ENCODE results near the gene NHLRC1. TPM values are rescaled to one million over a fixed set of nuclear protein-coding genes. Genes with fewer than 3 reads are reported as not detected.
A peak's percentile ranks its signal among the peaks of the same experiment; 100 is the strongest.

NHLRC1 gene
- total and polyA plus RNA-seq, 2 of the 13 experiments (the other 11 are each of a cell fraction or from before 2014, with no cell fraction given): 0.04 to 0.11 TPM

DNA sequence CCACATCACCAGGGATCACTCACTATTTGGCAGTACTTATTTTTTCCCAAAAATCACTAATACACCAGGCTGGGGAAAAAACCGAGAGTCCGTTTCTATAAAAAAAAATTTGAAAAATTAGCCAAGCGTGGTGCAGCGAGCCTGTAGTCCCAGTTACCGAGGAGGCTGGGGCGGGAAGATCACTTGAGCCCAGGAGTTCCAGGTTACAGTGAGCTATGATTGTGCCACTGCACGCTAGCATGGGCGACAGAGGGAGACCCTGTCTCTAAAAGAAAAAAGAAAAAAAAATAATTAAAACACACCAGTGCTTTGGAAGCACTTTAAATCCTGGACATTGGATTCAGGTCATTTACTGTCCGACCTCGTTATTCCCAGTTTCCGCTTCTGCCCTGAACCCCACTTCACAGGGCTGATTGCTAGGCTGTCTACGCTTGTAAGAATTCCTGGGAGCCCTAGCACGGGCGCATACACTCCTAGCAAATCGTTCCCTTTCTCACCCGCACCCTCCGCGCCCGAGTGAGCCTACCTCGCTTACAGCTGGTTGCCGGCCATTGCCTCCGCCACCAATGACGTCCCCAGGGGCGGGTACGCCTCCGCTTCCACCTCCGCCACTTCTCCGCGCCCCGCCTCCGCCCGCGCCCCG is 32.2 kb upstream of the NHLRC1 start, which contains the start of gene TPMT (continued):
- TF ChIP-seq, protein P1, sequence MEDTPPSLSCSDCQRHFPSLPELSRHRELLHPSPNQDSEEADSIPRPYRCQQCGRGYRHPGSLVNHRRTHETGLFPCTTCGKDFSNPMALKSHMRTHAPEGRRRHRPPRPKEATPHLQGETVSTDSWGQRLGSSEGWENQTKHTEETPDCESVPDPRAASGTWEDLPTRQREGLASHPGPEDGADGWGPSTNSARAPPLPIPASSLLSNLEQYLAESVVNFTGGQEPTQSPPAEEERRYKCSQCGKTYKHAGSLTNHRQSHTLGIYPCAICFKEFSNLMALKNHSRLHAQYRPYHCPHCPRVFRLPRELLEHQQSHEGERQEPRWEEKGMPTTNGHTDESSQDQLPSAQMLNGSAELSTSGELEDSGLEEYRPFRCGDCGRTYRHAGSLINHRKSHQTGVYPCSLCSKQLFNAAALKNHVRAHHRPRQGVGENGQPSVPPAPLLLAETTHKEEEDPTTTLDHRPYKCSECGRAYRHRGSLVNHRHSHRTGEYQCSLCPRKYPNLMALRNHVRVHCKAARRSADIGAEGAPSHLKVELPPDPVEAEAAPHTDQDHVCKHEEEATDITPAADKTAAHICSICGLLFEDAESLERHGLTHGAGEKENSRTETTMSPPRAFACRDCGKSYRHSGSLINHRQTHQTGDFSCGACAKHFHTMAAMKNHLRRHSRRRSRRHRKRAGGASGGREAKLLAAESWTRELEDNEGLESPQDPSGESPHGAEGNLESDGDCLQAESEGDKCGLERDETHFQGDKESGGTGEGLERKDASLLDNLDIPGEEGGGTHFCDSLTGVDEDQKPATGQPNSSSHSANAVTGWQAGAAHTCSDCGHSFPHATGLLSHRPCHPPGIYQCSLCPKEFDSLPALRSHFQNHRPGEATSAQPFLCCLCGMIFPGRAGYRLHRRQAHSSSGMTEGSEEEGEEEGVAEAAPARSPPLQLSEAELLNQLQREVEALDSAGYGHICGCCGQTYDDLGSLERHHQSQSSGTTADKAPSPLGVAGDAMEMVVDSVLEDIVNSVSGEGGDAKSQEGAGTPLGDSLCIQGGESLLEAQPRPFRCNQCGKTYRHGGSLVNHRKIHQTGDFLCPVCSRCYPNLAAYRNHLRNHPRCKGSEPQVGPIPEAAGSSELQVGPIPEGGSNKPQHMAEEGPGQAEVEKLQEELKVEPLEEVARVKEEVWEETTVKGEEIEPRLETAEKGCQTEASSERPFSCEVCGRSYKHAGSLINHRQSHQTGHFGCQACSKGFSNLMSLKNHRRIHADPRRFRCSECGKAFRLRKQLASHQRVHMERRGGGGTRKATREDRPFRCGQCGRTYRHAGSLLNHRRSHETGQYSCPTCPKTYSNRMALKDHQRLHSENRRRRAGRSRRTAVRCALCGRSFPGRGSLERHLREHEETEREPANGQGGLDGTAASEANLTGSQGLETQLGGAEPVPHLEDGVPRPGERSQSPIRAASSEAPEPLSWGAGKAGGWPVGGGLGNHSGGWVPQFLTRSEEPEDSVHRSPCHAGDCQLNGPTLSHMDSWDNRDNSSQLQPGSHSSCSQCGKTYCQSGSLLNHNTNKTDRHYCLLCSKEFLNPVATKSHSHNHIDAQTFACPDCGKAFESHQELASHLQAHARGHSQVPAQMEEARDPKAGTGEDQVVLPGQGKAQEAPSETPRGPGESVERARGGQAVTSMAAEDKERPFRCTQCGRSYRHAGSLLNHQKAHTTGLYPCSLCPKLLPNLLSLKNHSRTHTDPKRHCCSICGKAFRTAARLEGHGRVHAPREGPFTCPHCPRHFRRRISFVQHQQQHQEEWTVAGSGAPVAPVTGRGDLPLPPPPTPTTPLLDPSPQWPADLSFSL (CRISPR knock-in tag; IDR thresholded peaks at IDR 0.05): no peak
- TF ChIP-seq ZNF296 (CRISPR knock-in tag; conservative IDR thresholded peaks at IDR 0.05) (no peak), ZSCAN31 (CRISPR knock-in tag; IDR thresholded peaks at IDR 0.05; ENCODE audit: low read depth) (0 out of 2 replicates have a peak, but pooled peaks have one; percentile 78), SYNCRIP (IDR thresholded peaks at IDR 0.05; ENCODE audit: insufficient read depth, low read depth, low read length) (no peak), ZMAT3 (CRISPR knock-in tag; conservative IDR thresholded peaks at IDR 0.05) (peak; percentile 23), ZNF496 (CRISPR knock-in tag; IDR thresholded peaks at IDR 0.05; ENCODE audit: insufficient replicate concordance) (no peak), MAFG (CRISPR knock-in tag; IDR thresholded peaks at IDR 0.05) (no peak)
- TF ChIP-seq, protein P2, sequence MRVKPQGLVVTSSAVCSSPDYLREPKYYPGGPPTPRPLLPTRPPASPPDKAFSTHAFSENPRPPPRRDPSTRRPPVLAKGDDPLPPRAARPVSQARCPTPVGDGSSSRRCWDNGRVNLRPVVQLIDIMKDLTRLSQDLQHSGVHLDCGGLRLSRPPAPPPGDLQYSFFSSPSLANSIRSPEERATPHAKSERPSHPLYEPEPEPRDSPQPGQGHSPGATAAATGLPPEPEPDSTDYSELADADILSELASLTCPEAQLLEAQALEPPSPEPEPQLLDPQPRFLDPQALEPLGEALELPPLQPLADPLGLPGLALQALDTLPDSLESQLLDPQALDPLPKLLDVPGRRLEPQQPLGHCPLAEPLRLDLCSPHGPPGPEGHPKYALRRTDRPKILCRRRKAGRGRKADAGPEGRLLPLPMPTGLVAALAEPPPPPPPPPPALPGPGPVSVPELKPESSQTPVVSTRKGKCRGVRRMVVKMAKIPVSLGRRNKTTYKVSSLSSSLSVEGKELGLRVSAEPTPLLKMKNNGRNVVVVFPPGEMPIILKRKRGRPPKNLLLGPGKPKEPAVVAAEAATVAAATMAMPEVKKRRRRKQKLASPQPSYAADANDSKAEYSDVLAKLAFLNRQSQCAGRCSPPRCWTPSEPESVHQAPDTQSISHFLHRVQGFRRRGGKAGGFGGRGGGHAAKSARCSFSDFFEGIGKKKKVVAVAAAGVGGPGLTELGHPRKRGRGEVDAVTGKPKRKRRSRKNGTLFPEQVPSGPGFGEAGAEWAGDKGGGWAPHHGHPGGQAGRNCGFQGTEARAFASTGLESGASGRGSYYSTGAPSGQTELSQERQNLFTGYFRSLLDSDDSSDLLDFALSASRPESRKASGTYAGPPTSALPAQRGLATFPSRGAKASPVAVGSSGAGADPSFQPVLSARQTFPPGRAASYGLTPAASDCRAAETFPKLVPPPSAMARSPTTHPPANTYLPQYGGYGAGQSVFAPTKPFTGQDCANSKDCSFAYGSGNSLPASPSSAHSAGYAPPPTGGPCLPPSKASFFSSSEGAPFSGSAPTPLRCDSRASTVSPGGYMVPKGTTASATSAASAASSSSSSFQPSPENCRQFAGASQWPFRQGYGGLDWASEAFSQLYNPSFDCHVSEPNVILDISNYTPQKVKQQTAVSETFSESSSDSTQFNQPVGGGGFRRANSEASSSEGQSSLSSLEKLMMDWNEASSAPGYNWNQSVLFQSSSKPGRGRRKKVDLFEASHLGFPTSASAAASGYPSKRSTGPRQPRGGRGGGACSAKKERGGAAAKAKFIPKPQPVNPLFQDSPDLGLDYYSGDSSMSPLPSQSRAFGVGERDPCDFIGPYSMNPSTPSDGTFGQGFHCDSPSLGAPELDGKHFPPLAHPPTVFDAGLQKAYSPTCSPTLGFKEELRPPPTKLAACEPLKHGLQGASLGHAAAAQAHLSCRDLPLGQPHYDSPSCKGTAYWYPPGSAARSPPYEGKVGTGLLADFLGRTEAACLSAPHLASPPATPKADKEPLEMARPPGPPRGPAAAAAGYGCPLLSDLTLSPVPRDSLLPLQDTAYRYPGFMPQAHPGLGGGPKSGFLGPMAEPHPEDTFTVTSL (CRISPR knock-in tag; IDR thresholded peaks at IDR 0.05; ENCODE audit: borderline replicate concordance): peak; percentile 7; the same call in 1 of the 2 replicates
- TF ChIP-seq, protein P3, sequence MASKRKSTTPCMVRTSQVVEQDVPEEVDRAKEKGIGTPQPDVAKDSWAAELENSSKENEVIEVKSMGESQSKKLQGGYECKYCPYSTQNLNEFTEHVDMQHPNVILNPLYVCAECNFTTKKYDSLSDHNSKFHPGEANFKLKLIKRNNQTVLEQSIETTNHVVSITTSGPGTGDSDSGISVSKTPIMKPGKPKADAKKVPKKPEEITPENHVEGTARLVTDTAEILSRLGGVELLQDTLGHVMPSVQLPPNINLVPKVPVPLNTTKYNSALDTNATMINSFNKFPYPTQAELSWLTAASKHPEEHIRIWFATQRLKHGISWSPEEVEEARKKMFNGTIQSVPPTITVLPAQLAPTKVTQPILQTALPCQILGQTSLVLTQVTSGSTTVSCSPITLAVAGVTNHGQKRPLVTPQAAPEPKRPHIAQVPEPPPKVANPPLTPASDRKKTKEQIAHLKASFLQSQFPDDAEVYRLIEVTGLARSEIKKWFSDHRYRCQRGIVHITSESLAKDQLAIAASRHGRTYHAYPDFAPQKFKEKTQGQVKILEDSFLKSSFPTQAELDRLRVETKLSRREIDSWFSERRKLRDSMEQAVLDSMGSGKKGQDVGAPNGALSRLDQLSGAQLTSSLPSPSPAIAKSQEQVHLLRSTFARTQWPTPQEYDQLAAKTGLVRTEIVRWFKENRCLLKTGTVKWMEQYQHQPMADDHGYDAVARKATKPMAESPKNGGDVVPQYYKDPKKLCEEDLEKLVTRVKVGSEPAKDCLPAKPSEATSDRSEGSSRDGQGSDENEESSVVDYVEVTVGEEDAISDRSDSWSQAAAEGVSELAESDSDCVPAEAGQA (IDR thresholded peaks at IDR 0.05; ENCODE audit: low read depth): no peak
- TF ChIP-seq, protein P3 (CRISPR knock-in tag; IDR thresholded peaks at IDR 0.05; ENCODE audit: borderline replicate concordance): no peak
